OCI-M2 (cell line): Measurements from ENCODE around the gene MSH2.
"Not testable (repeated sequence)": the region's sequence is repeated elsewhere in the genome, so short reads cannot be mapped to it uniquely, and the experiment has no call there.

ENCODE experiments used
- DNase-seq: peaks from one replicate; lab custom pipeline; 2025; ENCODE audit not compliant: unreplicated experiment; lab: John Stamatoyannopoulos, UW

The MSH2 gene

GRCh38 chr2:47406649-47407330 is 3.8 kb downstream of the MSH2 start:
- DNase-seq, result not testable (repeated sequence)

- DNase-seq, result not testable (repeated sequence)
Measured at GRCh38 chr2:47407976-47408375, 5.0 kb downstream of the MSH2 start.

DNA sequence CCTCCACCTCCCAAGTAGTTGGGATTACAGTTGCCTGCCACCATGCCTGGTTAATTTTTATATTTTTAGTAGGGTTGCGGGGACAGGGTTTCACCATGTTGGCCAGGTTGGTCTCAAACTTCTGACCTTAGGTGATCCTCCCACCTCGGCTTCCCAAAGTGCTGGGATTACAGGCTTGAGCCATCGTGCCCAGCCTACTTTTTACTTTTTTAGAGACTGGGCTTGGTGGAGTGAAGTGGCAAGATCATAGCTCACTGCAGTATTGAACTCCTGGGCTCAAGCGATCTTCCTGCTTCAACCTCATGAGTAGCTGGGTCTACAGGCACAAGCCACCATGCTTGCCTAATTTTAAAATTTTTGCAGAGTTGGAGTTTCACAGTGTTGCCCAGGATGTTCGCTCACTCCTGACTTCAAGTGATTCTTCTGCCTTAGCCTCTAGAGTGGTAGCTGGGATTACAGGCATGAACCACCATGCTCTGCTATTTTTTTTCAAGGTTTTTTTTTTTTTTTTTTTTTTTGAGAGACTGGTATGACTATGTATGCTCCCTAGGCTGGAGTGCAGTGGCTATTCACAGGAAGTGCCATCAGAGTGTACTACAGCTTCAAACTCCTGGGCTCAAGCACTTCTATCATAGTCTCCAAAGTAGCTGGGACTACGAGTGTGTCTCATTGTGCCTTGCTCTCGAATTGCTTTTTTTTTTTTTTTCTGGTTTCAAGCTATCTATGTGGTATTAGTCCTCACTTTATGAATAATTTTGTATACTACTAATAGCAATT is 11.9 kb downstream of the MSH2 start:
- no peak for DNase-seq

- DNase-seq, result no peak
Measured at GRCh38 chr2:47420214-47420613, 17.3 kb downstream of the MSH2 start.

GRCh38 chr2:47420683-47421082 is 17.7 kb downstream of the MSH2 start:
- DNase-seq, result not testable (repeated sequence)

- no peak for DNase-seq
Measured at GRCh38 chr2:47422016-47422415, 19.1 kb downstream of the MSH2 start.

DNA sequence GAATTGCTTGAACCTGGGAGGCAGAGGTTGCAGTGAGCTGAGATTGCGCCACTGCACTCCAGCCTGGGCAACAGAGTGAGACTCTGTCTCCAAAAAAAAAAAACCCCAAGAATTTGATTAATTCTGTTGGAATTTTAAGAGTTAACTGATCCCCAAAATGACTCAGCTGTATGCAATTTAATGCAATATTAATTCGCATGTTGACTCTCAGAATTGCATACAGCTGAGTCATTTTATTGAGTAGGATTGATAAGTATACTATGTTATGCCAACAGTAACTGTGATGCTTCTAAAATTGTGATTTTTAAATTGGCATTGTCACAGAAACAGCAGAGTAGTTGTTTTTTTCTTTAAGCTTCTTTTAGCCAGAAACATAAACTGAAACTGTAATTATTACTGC is 19.6 kb downstream of the MSH2 start:
- DNase-seq, result no peak

DNA sequence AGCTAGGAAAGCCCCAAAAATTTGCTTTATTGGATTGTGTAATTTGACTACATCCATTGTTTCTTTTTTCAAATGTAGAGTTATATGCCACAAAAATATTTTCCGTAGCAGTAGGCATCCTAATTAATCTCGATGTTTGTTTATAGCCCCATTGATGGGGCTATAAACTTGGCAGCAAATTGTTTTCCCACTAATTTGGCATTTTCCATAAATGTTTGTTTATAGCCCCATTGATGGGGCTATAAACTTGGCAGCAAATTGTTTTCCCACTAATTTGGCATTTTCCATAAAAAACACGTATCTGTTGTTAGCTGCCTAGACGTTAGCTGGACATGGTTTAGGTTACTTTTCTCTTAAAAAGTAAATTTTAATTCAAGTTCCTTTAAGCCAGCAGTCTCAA is 23.8 kb downstream of the MSH2 start:
- DNase-seq, result no peak

GRCh38 chr2:47429795-47430194 is 26.8 kb downstream of the MSH2 start:
- DNase-seq, result no peak

DNA sequence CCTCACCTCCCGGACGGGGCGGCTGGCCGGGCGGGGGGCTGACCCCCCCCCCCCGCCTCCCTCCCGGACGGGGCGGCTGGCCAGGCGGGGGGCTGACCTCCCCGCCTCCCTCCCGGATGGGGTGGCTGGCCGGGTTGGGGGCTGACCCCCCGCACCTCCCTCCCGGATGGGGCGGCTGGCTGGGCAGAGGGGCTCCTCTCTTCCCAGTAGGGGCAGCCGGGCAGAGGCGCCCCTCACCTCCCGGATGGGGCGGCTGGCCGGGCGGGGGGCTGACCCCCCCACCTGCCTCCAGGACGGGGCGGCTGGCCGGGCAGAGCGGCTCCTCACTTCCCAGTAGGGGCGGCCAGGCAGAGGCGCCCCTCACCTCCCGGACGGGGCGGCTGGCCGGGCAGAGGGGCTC is 30.1 kb downstream of the MSH2 start:
- not testable (repeated sequence) for DNase-seq

- not testable (repeated sequence) for DNase-seq
Measured at GRCh38 chr2:47433445-47433844, 30.5 kb downstream of the MSH2 start.

DNA sequence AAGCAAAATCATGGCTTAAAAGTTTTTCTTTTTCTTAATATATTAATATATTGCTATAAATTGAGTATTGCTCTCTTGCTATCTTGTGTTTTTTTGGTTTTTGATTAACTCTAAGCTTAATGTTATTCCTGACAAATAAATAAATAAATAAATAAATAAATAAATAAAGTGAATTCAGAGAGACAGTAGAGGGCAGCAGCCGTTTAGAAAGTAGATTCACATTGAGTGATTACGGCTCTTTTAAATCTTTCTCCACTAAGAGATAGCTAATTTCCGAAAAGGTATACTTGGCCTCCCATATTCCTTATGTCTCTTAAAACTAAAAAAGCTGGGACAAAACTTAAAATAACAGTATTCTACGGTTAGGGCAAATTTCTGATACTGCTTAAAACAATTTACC is 34.3 kb downstream of the MSH2 start:
- DNase-seq, result no peak

DNA sequence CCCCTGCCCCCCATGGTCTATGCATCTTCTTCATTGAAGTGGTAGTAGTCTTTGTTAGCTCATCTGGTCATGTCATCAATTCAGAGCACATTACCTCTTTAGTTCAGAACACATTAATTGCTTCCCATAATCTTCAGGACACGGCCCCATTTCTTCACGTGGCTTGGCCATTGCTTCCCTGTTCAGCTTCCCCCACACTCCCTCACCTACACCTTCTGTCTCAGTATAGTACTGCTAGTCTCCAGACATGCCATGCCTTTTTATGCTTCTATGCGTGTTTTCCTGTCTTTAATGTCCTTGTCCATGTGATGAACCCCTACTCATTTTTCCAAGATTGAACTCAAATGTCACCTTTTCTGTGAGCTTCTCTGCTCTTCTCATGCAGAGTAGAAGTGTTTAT is 35.1 kb downstream of the MSH2 start:
- DNase-seq, result no peak

- DNase-seq, result no peak
Measured at GRCh38 chr2:47438783-47439182, 35.8 kb downstream of the MSH2 start.

DNA sequence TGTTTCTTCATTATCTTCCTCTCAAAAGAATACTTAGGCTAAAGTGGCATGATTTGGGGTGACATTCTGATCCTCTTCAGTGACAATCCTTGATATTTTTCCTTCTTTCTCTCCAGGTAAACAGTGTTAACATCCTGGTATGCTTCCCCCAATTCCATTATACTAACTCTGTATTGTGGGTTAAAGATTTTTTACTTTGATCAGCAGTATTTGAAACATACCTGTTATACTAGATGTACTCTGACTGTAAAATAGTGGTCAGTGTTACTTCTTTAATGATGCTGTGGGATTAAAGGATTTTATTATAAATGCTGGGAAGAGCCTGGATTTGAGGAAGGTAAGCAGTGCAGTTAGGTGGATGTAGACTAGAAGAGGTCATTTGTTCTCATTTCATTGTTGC is 48.8 kb downstream of the MSH2 start:
- DNase-seq, result no peak

GRCh38 chr2:47452761-47453160 is 49.8 kb downstream of the MSH2 start:
- DNase-seq, result no peak

DNA sequence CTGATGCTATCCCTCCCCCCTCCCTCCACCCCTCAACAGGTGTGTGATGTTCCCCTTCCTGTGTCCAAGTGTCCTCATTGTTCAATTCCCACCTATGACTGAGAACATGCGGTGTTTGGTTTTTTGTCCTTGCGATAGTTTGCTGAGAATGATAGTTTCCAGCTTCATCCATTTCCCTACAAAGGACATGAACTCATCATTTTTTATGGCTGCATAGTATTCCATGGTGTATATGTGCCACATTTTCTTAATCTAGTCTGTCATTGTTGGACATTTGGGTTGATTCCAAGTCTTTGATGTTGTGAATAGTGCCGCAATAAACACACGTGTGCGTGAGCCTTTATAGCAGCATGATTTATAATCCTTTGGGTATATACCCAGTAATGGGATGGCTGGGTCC is 51.9 kb downstream of the MSH2 start:
- DNase-seq, result not testable (repeated sequence)

GRCh38 chr2:47455411-47455810 is 52.5 kb downstream of the MSH2 start:
- DNase-seq, result no peak

DNA sequence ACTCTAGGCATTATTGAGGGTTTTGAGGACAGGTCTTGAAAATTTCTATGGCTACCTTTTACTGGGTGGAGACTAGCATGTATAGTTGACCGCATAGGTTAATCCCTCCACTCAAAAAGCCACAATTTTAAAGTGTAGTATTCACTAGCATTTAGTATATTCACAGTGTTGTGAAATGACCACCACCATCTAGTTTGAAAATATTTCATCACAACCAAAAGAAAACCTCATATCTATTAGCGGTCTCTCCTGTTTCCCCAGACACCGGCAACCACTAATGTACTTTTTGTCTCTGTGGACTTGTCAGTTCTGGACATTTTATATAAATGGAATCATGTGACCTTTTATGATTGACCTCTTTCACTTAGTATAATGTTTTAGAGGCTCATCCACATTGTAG is 53.9 kb downstream of the MSH2 start:
- DNase-seq, result no peak

- DNase-seq, result no peak
Measured at GRCh38 chr2:47457268-47457667, 54.3 kb downstream of the MSH2 start.

GRCh38 chr2:47459021-47459420 is 56.1 kb downstream of the MSH2 start:
- no peak for DNase-seq

DNA sequence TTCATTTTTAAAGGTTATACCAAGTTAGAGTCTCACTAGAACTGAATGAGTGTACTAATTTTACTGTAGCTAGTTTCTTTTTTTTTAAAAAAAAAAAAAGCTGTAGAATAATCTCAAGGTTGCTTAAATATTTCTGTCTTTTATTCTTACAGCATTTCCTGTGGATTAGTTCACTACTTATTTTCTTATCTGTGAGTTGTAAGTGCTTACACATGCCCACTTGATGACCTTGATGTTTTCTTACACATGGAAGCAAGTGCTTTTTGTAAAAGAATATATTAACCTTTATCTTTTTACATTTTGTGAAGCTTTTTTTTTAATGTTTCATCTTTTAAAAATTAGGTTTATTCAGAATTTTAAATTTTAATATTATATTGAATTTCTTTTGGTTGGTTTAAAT is 57.8 kb downstream of the MSH2 start:
- no peak for DNase-seq
